ENCODE results near the gene AK3. TPM values are rescaled to one million over a fixed set of nuclear protein-coding genes. Genes with fewer than 3 reads are reported as not detected.

The AK3 gene
- total RNA-seq, 1 donor from 2014 or later = 40.4 TPM

DNA sequence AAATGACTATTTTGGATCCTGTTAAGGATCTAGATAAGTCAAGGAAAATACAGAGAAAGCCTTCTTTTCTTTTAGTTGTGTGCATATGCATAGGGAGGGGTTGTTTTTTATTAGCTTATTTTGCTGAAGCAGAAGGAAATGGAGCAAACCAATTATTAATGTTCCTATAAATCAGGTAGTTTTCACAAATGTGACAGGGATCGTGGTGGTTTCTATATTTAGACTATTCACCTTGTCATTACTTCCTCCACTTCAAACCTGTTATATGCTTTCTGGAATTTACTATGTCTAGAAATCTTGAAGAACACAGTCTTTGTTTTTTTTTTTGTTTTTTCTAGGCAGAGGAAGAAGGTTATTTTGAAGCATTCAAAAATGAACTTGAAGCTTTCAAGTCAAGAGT lies 39.5 kb downstream of the AK3 start:
- Histone ChIP-seq H3K36me3 (peaks cover 88% of the 10 kb centered on the region), H3K27ac (no peak overlapping the region), H3K9me3 (no peaks in the 10 kb centered on the region), H3K27me3 (ENCODE audit: low read depth) (no peaks in the 10 kb centered on the region), H3K4me1 (no peaks in the 10 kb centered on the region), H3K4me3 (no peak overlapping the region)
- DNase-seq (no peak), ATAC-seq (no peak)
- TF ChIP-seq CTCF (IDR thresholded peaks at IDR 0.05) = no peak
- intact Hi-C loops (cut with DNase I) = no loop called here

- no peaks in the 10 kb centered on the region for H3K9me3 ChIP-seq
- no peaks in the 10 kb centered on the region for H3K27me3 ChIP-seq (ENCODE audit: low read depth)
- ATAC-seq (no peak), DNase-seq (no peak)
- intact Hi-C loops (cut with DNase I) = no loop called here
- H3K4me1 ChIP-seq = no peaks in the 10 kb centered on the region
- no peak overlapping the region for H3K27ac ChIP-seq
- peaks cover 82% of the 10 kb centered on the region for H3K36me3 ChIP-seq
- H3K4me3 ChIP-seq = no peak overlapping the region
- no peak for TF ChIP-seq CTCF (IDR thresholded peaks at IDR 0.05)
Observed at GRCh38 chr9:4700932-4701331, 40.1 kb downstream of the AK3 start.

- ATAC-seq = peak in 1 of 2 donors; percentile 45
Observed at GRCh38 chr9:4700091-4700490, 40.9 kb downstream of the AK3 start.

DNA sequence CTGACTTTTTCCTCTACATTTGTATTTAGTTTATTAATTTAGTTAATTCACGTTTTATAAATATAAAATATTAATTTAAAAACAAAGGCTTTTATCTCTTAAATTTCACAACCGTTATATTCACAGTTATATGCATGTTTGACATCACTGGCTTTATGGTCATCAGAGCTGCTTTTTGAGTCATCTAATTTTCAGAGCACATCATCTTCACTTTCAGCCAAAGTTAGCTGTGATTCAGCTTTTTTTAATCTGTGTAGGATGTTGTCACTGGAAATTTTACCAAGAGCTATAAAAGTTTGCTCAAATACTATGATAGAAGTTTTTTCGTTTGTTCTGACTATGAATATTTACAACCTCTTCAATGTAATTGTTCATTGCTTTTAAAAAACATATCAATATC lies 49.2 kb downstream of the AK3 start:
- no peak for DNase-seq
- Histone ChIP-seq H3K27ac (no peak overlapping the region), H3K4me3 (no peak overlapping the region), H3K4me1 (peaks cover 19% of the 10 kb centered on the region), H3K9me3 (no peaks in the 10 kb centered on the region), H3K36me3 (peaks cover 44% of the 10 kb centered on the region), H3K27me3 (ENCODE audit: low read depth) (no peaks in the 10 kb centered on the region)
- no peak for ATAC-seq
- intact Hi-C loops (cut with DNase I) = no loop called here
- no peak for TF ChIP-seq CTCF (IDR thresholded peaks at IDR 0.05)

More at GRCh38 chr9:4700091-4700490, 40.9 kb downstream of the AK3 start:
- Histone ChIP-seq H3K4me1 (no peaks in the 10 kb centered on the region), H3K9me3 (no peaks in the 10 kb centered on the region), H3K27me3 (ENCODE audit: low read depth) (no peaks in the 10 kb centered on the region), H3K4me3 (no peak overlapping the region), H3K36me3 (peaks cover 76% of the 10 kb centered on the region), H3K27ac (no peak overlapping the region)
- TF ChIP-seq CTCF (IDR thresholded peaks at IDR 0.05) = no peak
- DNase-seq = no peak
- intact Hi-C loops (cut with DNase I) = no loop called here

DNA sequence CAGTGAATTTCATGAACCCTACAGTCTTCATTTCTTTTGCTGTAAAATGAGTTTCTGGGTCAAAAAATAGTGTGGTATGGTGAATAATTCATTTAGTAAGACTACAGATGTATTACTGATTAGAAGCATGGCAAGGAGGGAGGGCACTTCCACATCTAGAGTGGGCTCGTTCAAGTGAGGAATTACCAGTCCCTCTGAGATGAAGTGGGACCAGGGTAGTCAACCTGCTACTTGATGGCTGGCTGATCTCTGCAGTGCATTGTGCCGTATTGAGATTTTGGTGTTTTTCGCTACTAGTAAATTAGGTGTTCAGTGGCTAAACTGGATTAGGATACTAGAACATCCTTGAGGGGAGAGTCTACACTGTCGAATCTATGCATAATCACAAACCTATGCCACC lies 50.9 kb downstream of the AK3 start:
- no peak for TF ChIP-seq CTCF (IDR thresholded peaks at IDR 0.05)
- peaks cover 19% of the 10 kb centered on the region for H3K4me1 ChIP-seq
- no peak overlapping the region for H3K4me3 ChIP-seq
- H3K27ac ChIP-seq = no peak overlapping the region
- intact Hi-C loops (cut with DNase I) = no loop called here
- H3K27me3 ChIP-seq (ENCODE audit: low read depth) = no peaks in the 10 kb centered on the region
- no peak for ATAC-seq
- DNase-seq = no peak
- H3K36me3 ChIP-seq = peaks cover 60% of the 10 kb centered on the region
- no peaks in the 10 kb centered on the region for H3K9me3 ChIP-seq

- Histone ChIP-seq H3K36me3 (peaks cover 64% of the 10 kb centered on the region), H3K4me3 (no peak overlapping the region), H3K27ac (no peak overlapping the region), H3K4me1 (peaks cover 19% of the 10 kb centered on the region), H3K9me3 (no peaks in the 10 kb centered on the region), H3K27me3 (ENCODE audit: low read depth) (no peaks in the 10 kb centered on the region)
- DNase-seq = no peak
- intact Hi-C loops (cut with DNase I) = no loop called here
- peak; percentile 35 to 75 for ATAC-seq
- no peak for TF ChIP-seq CTCF (IDR thresholded peaks at IDR 0.05)
Observed at GRCh38 chr9:4689687-4690104, 51.3 kb downstream of the AK3 start.

All from lower lobe of right lung (tissue), 2 donors.